Stimulated activated CD8-positive, alpha-beta memory T cell treated with anti-CD3 and anti-CD28 coated beads, Interleukin-7, amount 100 ng/mL, for 4 hours (primary cell): ENCODE data around the gene ATAD3C.
"Not testable (repeated sequence)": the region's sequence is repeated elsewhere in the genome, so short reads cannot be mapped to it uniquely, and the experiment has no call there.

ENCODE experiments used
- DNase-seq, 2 donors: peaks; one replicate each; pipeline ENCODE4 v3.0.0-alpha.2; 2020; ENCODE audit warnings: low read depth in 2 of 2

The ATAD3C gene

DNA sequence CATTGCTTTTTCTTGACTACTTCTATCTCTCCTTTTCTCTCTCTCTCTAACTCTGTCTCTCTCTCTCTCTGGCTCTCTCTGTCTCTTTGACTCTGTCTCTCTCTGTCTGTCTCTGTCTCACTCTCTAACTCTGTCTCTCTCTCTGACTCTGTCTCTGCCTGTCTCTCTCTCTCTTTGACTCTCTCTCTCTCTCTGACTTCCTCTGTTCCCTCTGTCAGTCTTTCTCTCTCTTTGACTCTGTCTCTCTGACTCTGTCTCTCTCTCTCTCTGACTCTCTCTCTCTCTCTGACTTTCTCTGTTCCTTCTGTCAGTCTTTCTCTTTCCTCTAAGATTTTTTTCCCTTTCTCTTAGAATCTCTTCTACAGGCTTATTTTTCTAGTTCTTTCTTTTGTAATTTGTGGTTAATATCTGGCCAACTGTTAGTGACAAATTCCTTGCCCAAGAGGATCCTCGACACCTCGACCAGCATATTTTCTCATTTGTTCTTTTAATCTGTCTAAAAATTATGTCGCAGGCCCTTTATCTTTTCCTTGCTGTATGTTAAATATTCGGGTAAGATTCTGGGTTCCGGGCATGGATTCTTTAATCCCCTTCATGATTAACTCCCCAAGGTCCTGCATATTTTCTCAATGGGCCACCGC, at the start of gene ATAD3C:
Gene ATAD3C (plus strand): TSS at position 591 of the 641 bp plus-strand sequence. CDS start 995 bp downstream, outside the sequence.
- DNase-seq: no peak

- DNase-seq: no peak
Observed at GRCh38 chr1:1399872-1400575, 49.5 kb upstream of the ATAD3C start.

DNA sequence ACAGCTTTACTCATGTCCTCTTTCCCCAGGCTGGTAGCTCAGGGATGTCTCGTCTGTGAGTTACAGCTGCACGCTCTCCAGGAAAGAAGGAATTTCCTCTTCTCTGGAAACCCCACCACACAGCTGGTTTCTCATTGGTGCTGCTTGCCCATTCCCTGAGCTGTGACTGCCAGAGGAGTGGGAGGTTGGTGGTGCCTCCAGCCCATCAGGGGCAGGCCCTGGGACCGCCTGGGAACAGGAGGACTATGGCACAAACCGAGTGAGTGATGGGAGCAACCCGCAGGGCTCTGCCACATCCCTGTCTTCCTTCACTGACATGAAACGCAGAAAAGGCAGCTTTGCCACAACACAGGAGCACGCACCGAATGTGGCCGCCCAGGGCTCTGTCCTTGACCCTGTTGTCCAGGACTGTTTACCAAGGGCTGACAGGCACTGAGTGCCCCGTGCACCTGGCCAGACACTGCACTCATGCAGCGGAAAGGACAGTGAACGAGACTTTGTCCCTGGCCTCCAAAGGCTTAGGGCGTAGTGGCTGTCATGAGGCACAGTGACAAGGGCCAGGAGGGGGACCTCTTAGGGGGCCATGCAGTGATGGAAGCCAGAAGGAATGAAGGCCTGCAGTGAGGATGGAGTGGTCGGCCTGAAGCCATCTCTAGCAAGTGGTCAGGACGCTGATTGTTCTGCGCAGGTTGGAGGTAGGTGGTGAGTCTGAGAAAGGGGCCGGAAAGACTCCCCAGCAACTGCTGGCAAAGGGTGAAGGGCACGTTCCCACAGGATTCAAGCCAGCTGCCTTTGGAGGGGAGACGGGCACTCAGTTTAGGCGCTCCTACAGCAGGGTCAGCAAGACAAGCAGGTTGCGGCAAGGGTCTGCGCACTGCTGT, 48.7 kb upstream of the ATAD3C start:
- no peak for DNase-seq

DNA sequence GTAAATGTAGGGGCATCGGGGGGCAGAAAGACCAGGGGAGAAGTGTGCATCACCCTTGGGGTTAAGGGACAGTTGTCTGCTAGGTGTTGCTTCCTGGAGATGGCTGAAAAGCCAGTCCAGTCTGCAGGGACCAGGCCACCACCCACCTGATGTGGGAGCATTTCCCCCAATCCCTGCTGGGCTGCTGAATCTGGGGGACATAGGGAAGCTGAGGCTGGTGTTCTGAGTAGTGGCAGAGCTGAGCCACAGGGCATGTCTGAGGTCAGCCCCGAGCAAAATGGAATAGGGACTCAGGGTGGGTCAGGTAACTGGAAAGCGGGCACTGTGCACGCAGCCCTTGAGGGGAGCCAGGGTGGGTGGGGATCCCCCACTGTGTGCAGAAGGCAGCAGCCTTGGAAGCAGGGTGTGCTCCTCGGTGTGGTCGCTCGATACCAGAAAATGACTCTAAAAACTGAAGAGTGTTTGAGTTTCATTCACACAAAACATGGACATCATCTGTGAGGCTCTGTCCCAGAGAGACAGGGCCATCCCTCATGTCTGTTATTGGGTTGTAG, 48.0 kb upstream of the ATAD3C start:
- no peak for DNase-seq

- no peak for DNase-seq
Observed at GRCh38 chr1:1402072-1402900, 47.2 kb upstream of the ATAD3C start.

DNA sequence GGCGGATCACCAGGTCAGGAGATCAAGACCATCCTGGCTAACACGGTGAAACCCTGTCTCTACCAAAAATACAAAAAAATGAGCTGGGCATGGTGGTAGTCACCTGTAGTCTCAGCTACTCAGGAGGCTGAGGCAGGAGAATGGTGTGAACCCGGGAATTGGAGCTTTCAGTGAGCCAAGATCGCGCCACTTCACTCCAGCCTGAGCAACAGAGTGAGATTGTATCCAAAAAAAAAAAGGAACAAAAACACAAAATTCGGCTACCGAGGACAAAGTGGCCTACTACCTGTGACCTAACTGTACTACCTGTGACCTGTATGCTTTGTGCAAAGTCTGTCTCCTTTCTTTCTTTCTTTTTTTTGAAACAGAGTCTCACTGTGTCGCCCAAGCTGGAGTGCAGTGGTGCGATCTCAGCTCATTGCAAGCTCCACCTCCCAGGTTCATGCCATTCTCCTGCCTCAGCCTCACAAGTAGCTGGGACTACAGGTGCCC, 46.5 kb upstream of the ATAD3C start:
- DNase-seq: not testable (repeated sequence)

DNA sequence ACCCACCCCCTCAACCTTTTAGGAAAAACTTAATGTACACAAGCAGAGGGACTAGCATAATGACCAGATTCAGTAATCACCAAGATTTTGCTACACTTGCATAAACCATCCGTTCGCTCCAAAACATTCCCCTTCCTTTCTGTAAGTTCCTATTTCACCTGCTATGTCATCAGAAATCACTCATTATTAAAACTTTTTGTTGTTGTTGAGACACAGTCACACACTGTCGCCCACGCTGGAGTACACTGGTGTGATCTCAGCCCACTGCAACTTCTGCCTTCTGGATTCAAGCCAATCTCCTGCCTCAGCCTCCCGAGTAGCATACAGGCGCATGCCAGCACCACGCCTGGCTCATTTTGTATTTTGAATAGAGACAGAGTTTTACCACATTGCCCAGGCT, 45.8 kb upstream of the ATAD3C start:
- DNase-seq: no peak

- no peak for DNase-seq
Observed at GRCh38 chr1:1406101-1406820, 43.2 kb upstream of the ATAD3C start.

- DNase-seq: peak; percentile 92 to 94
Observed at GRCh38 chr1:1406821-1407635, 42.5 kb upstream of the ATAD3C start, which contains the start of gene MRPL20. Gene MRPL20 (minus strand): TSS chr1:1407293. CDS start chr1:1407217, 76 bp downstream.

- no peak for DNase-seq
Observed at GRCh38 chr1:1407636-1408318, 41.7 kb upstream of the ATAD3C start.

DNA sequence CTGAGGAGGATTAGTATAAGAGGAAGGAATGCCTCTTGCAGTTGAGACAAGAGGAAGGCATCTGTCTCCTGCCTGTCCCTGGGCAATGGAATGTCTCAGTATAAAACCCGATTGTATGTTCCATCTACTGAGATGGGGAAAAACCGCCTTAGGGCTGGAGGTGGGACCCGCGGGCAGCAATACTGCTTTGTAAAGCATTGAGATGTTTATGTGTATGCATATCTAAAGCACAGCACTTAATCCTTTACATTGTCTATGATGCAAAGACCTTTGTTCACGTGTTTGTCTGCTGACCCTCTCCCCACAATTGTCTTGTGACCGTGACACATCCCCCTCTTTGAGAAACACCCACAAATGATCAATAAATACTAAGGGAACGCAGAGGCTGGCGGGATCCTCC, 39.3 kb upstream of the ATAD3C start:
- not testable (repeated sequence) for DNase-seq

- DNase-seq: no peak
Observed at GRCh38 chr1:1411626-1412025, 37.9 kb upstream of the ATAD3C start.

GRCh38 chr1:1412311-1412902, 37.1 kb upstream of the ATAD3C start:
- not testable (repeated sequence) for DNase-seq

DNA sequence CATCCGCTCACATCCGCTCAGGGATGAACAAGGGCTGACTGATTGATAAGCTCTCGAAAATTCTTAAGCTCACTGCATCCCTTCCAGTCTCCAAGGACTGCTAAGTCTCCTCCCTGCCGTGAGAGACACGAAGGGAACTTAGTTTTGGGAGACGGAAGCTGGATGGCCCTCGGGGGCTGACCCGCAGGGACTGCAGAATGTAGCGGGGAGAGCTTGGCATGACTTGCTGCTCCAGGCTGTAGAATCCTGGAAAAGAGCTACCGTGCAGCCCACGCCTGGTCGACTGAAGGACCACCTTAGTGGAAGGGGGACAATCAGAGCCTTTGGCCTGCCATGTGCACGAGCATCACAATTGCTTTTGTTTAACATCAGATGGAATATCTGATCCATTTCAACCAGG, 33.7 kb upstream of the ATAD3C start:
- DNase-seq: no peak

DNA sequence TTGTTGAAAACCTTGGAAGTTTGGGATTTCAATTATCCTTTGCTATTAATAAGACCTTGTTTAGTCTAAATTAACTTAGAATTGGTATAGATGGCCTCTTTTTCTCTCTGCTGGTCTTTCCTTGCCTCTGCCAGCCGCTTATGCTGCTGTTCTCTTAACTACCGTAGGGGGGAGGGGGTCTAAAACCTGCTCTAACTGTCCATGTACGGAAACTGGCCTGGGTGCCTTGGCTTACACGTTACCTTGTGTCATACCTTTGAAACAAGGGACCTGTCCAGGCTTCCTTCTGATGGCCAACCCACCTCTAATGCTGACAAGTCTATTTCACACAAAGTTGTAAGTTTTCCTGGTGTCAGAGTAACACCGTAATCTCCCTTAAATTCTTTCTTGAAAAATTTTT, 32.1 kb upstream of the ATAD3C start:
- DNase-seq: not testable (repeated sequence)

DNA sequence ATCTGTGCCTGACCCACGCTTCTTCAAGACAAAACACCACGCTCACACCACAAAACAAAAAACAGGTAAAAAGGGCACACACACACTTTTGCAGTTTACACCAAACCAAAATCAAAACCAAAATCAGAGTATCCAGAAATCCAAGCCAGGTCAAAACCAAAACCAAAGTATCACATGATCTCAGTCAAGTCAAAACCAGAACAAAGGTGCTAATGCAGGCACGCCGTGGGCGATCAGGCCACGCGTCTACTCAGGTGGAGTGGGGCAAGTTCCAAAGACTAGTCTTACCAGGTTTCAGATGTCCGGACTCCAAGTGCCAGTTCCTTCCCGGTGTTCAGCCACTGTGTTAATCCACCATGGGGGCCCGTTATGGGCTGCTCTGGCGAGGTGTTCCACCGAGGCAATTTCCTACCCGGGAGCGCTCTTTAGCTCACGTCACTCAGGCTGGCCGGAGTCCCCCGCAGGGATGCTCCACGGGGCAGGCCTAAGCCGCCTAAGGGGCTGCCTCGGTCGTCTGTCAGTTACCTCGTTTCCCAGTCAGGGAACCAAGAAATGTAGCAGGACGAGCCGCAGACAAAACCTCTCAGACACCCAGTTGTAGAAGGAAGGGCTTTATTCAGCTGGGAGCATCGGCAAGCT, 31.5 kb upstream of the ATAD3C start:
- DNase-seq: not testable (repeated sequence)

DNA sequence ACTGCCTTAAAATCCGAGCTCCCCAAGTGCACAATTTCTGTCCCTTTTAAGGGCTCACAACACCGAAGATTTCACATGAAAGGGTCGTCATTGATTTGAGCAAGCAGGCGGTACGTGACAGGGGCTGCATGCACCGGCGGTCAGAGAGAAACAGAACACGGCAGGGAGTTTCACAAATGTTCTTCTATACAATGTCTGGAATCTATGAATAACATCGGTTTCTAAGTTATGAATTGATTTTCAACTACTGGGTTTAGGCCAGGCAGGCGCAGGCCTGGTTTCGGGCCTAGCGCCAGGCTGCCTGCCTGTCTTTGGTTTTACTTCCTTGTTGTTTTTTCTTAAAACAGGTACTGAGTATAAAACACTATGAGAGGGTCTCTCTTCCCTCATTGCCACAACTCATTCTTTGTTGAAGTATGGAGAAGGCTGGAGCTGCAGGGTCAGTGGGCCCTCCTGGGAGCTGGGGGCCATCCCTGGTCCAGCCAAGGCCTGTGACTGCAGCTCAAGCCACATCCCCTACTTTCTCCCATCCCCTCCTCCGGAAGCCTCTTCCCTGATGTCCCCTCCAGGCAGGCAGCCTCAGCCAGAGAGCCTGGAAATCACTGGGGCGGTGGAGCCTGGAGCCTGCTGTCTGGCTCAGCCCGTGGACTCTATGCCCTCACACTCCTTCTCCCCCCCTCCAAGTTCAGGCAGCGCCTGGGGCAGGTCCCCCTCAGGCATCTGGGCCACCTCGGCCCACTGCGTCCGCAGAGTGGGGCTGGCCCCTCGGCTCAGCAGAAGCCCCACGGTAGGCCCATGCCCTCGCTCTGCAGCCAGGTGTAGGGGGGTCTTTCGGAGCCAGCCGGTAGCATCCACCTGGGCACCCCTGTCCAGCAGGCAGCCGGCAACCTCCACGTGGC, 30.8 kb upstream of the ATAD3C start:
- DNase-seq: no peak
